Measurements from ENCODE around the gene CYSTM1. TPM values are rescaled to one million over a fixed set of nuclear protein-coding genes. Genes with fewer than 3 reads are reported as not detected.
"Not testable (repeated sequence)": the region's sequence is repeated elsewhere in the genome, so short reads cannot be mapped to it uniquely, and the experiment has no call there.

CYSTM1 gene
- polyA plus RNA-seq, 2 donors, result 6.7 to 13.4 TPM

DNA sequence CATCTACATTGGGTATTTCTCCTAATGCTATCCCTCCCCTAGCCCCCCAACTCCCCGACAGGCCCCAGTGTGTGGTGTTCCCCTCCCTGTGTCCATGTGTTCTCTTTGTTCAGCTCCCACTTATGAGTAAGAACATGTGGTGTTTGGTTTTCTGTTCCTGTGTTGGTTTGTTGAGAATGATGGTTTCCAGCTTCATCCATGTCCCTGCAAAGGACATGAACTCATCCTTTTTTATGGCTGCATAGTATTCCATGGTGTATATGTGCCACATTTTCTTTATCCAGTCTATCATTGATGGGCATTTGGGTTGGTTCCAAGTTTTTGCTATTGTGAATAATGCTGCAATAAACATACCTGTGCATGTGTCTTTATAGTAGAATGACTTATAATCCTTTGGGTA lies 23.9 kb downstream of the CYSTM1 start:
- H3K9me3 ChIP-seq (ENCODE audit: control insufficient read depth in 2 of 2, insufficient read depth in 1 of 2, low read depth in 1 of 2, low read length in 1 of 2); H3K27ac ChIP-seq (ENCODE audit: low read depth in 2 of 2, low read length in 1 of 2); H3K36me3 ChIP-seq (ENCODE audit: control insufficient read depth in 2 of 2, insufficient read depth in 2 of 2, low read length in 1 of 2); H3K4me3 ChIP-seq (ENCODE audit: low read depth in 1 of 2, low read length in 2 of 2); H3K4me1 ChIP-seq (ENCODE audit: control insufficient read depth in 2 of 2, insufficient read depth in 2 of 2, low read length in 1 of 2); H3K27me3 ChIP-seq (ENCODE audit: control insufficient read depth in 1 of 2, insufficient read depth in 2 of 2, low read length in 2 of 2): not testable (repeated sequence)
- WGBS, 2 donors, result 91 to 94% methylated on average over 1 of the region's 1 CpG

- no peaks in the 10 kb centered on the region for H3K27me3 ChIP-seq (ENCODE audit: control insufficient read depth in 1 of 2, insufficient read depth in 2 of 2, low read length in 2 of 2)
- H3K4me1 ChIP-seq (ENCODE audit: control insufficient read depth in 2 of 2, insufficient read depth in 2 of 2, low read length in 1 of 2), result no peaks in the 10 kb centered on the region
- no peaks in the 10 kb centered on the region for H3K36me3 ChIP-seq (ENCODE audit: control insufficient read depth in 2 of 2, insufficient read depth in 2 of 2, low read length in 1 of 2)
- H3K9me3 ChIP-seq (ENCODE audit: control insufficient read depth in 2 of 2, insufficient read depth in 1 of 2, low read depth in 1 of 2, low read length in 1 of 2), result no peaks in the 10 kb centered on the region
- H3K27ac ChIP-seq (ENCODE audit: low read depth in 2 of 2, low read length in 1 of 2), result no peak overlapping the region
- H3K4me3 ChIP-seq (ENCODE audit: low read depth in 1 of 2, low read length in 2 of 2), result no peak overlapping the region
- WGBS, 2 donors, result 68 to 80% methylated on average over 4 of the region's 4 CpGs
These were observed 27.1 kb downstream of the CYSTM1 start for GRCh38 chr5:140202078-140202477.

- Histone ChIP-seq H3K4me3 (ENCODE audit: low read depth in 1 of 2, low read length in 2 of 2) (no peak overlapping the region), H3K4me1 (ENCODE audit: control insufficient read depth in 2 of 2, insufficient read depth in 2 of 2, low read length in 1 of 2) (no peaks in the 10 kb centered on the region), H3K36me3 (ENCODE audit: control insufficient read depth in 2 of 2, insufficient read depth in 2 of 2, low read length in 1 of 2) (no peaks in the 10 kb centered on the region), H3K27me3 (ENCODE audit: control insufficient read depth in 1 of 2, insufficient read depth in 2 of 2, low read length in 2 of 2) (no peaks in the 10 kb centered on the region), H3K27ac (ENCODE audit: low read depth in 2 of 2, low read length in 1 of 2) (no peak overlapping the region), H3K9me3 (ENCODE audit: control insufficient read depth in 2 of 2, insufficient read depth in 1 of 2, low read depth in 1 of 2, low read length in 1 of 2) (no peaks in the 10 kb centered on the region)
- 59 to 71% methylated on average over 2 of the region's 2 CpGs for WGBS, 2 donors
These were observed 27.6 kb downstream of the CYSTM1 start for GRCh38 chr5:140202610-140203009.

GRCh38 chr5:140205216-140205615 lies 30.2 kb downstream of the CYSTM1 start:
- no peak overlapping the region for H3K4me3 ChIP-seq (ENCODE audit: low read depth in 1 of 2, low read length in 2 of 2)
- 55 to 60% methylated on average over 2 of the region's 2 CpGs for WGBS, 2 donors
- no peaks in the 10 kb centered on the region for H3K4me1 ChIP-seq (ENCODE audit: control insufficient read depth in 2 of 2, insufficient read depth in 2 of 2, low read length in 1 of 2)
- no peaks in the 10 kb centered on the region for H3K27me3 ChIP-seq (ENCODE audit: control insufficient read depth in 1 of 2, insufficient read depth in 2 of 2, low read length in 2 of 2)
- H3K9me3 ChIP-seq (ENCODE audit: control insufficient read depth in 2 of 2, insufficient read depth in 1 of 2, low read depth in 1 of 2, low read length in 1 of 2), result no peaks in the 10 kb centered on the region
- no peak overlapping the region for H3K27ac ChIP-seq (ENCODE audit: low read depth in 2 of 2, low read length in 1 of 2)
- H3K36me3 ChIP-seq (ENCODE audit: control insufficient read depth in 2 of 2, insufficient read depth in 2 of 2, low read length in 1 of 2), result no peaks in the 10 kb centered on the region

- H3K4me3 ChIP-seq (ENCODE audit: low read depth in 1 of 2, low read length in 2 of 2), result no peak overlapping the region
- H3K4me1 ChIP-seq (ENCODE audit: control insufficient read depth in 2 of 2, insufficient read depth in 2 of 2, low read length in 1 of 2), result no peaks in the 10 kb centered on the region
- no peaks in the 10 kb centered on the region for H3K27me3 ChIP-seq (ENCODE audit: control insufficient read depth in 1 of 2, insufficient read depth in 2 of 2, low read length in 2 of 2)
- H3K27ac ChIP-seq (ENCODE audit: low read depth in 2 of 2, low read length in 1 of 2), result no peak overlapping the region
- H3K36me3 ChIP-seq (ENCODE audit: control insufficient read depth in 2 of 2, insufficient read depth in 2 of 2, low read length in 1 of 2), result no peaks in the 10 kb centered on the region
- no peaks in the 10 kb centered on the region for H3K9me3 ChIP-seq (ENCODE audit: control insufficient read depth in 2 of 2, insufficient read depth in 1 of 2, low read depth in 1 of 2, low read length in 1 of 2)
- 91 to 93% methylated on average over 4 of the region's 4 CpGs for WGBS, 2 donors
These were observed 31.0 kb downstream of the CYSTM1 start for GRCh38 chr5:140205952-140206351.

- Histone ChIP-seq H3K27me3 (ENCODE audit: control insufficient read depth in 1 of 2, insufficient read depth in 2 of 2, low read length in 2 of 2) (no peaks in the 10 kb centered on the region), H3K27ac (ENCODE audit: low read depth in 2 of 2, low read length in 1 of 2) (no peak overlapping the region), H3K36me3 (ENCODE audit: control insufficient read depth in 2 of 2, insufficient read depth in 2 of 2, low read length in 1 of 2) (no peaks in the 10 kb centered on the region), H3K4me3 (ENCODE audit: low read depth in 1 of 2, low read length in 2 of 2) (no peak overlapping the region), H3K9me3 (ENCODE audit: control insufficient read depth in 2 of 2, insufficient read depth in 1 of 2, low read depth in 1 of 2, low read length in 1 of 2) (no peaks in the 10 kb centered on the region), H3K4me1 (ENCODE audit: control insufficient read depth in 2 of 2, insufficient read depth in 2 of 2, low read length in 1 of 2) (no peaks in the 10 kb centered on the region)
- WGBS, 2 donors, result 47 to 68% methylated on average over 2 of the region's 2 CpGs
These were observed 32.4 kb downstream of the CYSTM1 start for GRCh38 chr5:140207250-140207964.

DNA sequence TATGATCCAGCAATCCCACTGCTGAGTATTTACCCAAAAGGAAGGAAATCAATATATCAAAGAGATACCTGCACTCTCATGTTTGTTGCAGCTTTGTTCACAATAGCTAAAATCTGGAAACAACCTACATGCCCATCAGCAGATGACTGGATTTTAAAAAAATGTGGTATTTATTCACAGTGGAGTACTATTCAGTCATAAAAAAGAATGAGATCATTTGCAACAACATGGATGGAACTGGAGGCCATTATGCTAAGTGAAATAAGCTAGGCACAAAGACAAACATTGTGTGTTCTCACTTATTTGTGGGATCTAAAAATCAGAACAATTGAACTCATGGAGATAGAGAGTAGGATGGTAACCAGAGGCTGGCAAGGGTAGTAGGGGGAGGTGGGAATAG lies 33.1 kb downstream of the CYSTM1 start:
- Histone ChIP-seq H3K9me3 (ENCODE audit: control insufficient read depth in 2 of 2, insufficient read depth in 1 of 2, low read depth in 1 of 2, low read length in 1 of 2) (no peaks in the 10 kb centered on the region), H3K27ac (ENCODE audit: low read depth in 2 of 2, low read length in 1 of 2) (no peak overlapping the region), H3K4me1 (ENCODE audit: control insufficient read depth in 2 of 2, insufficient read depth in 2 of 2, low read length in 1 of 2) (no peaks in the 10 kb centered on the region), H3K4me3 (ENCODE audit: low read depth in 1 of 2, low read length in 2 of 2) (no peak overlapping the region), H3K36me3 (ENCODE audit: control insufficient read depth in 2 of 2, insufficient read depth in 2 of 2, low read length in 1 of 2) (no peaks in the 10 kb centered on the region), H3K27me3 (ENCODE audit: control insufficient read depth in 1 of 2, insufficient read depth in 2 of 2, low read length in 2 of 2) (no peaks in the 10 kb centered on the region)

- WGBS, 2 donors, result 94 to 100% methylated on average over 1 of the region's 1 CpG
- Histone ChIP-seq H3K4me3 (ENCODE audit: low read depth in 1 of 2, low read length in 2 of 2) (no peak overlapping the region), H3K9me3 (ENCODE audit: control insufficient read depth in 2 of 2, insufficient read depth in 1 of 2, low read depth in 1 of 2, low read length in 1 of 2) (no peaks in the 10 kb centered on the region), H3K4me1 (ENCODE audit: control insufficient read depth in 2 of 2, insufficient read depth in 2 of 2, low read length in 1 of 2) (no peaks in the 10 kb centered on the region), H3K27ac (ENCODE audit: low read depth in 2 of 2, low read length in 1 of 2) (no peak overlapping the region), H3K36me3 (ENCODE audit: control insufficient read depth in 2 of 2, insufficient read depth in 2 of 2, low read length in 1 of 2) (no peaks in the 10 kb centered on the region), H3K27me3 (ENCODE audit: control insufficient read depth in 1 of 2, insufficient read depth in 2 of 2, low read length in 2 of 2) (no peaks in the 10 kb centered on the region)
These were observed 38.5 kb downstream of the CYSTM1 start for GRCh38 chr5:140213370-140213983.

GRCh38 chr5:140214831-140215230 lies 39.8 kb downstream of the CYSTM1 start:
- no peaks in the 10 kb centered on the region for H3K4me1 ChIP-seq (ENCODE audit: control insufficient read depth in 2 of 2, insufficient read depth in 2 of 2, low read length in 1 of 2)
- H3K4me3 ChIP-seq (ENCODE audit: low read depth in 1 of 2, low read length in 2 of 2), result no peak overlapping the region
- H3K27ac ChIP-seq (ENCODE audit: low read depth in 2 of 2, low read length in 1 of 2), result no peak overlapping the region
- H3K9me3 ChIP-seq (ENCODE audit: control insufficient read depth in 2 of 2, insufficient read depth in 1 of 2, low read depth in 1 of 2, low read length in 1 of 2), result no peaks in the 10 kb centered on the region
- no peaks in the 10 kb centered on the region for H3K36me3 ChIP-seq (ENCODE audit: control insufficient read depth in 2 of 2, insufficient read depth in 2 of 2, low read length in 1 of 2)
- no peaks in the 10 kb centered on the region for H3K27me3 ChIP-seq (ENCODE audit: control insufficient read depth in 1 of 2, insufficient read depth in 2 of 2, low read length in 2 of 2)
- WGBS, 2 donors, result 68 to 82% methylated on average over 4 of the region's 4 CpGs

GRCh38 chr5:140215276-140215675 lies 40.3 kb downstream of the CYSTM1 start:
- no peaks in the 10 kb centered on the region for H3K9me3 ChIP-seq (ENCODE audit: control insufficient read depth in 2 of 2, insufficient read depth in 1 of 2, low read depth in 1 of 2, low read length in 1 of 2)
- WGBS, 2 donors, result 88 to 95% methylated on average over 1 of the region's 1 CpG
- no peak overlapping the region for H3K27ac ChIP-seq (ENCODE audit: low read depth in 2 of 2, low read length in 1 of 2)
- no peak overlapping the region for H3K4me3 ChIP-seq (ENCODE audit: low read depth in 1 of 2, low read length in 2 of 2)
- H3K27me3 ChIP-seq (ENCODE audit: control insufficient read depth in 1 of 2, insufficient read depth in 2 of 2, low read length in 2 of 2), result no peaks in the 10 kb centered on the region
- no peaks in the 10 kb centered on the region for H3K36me3 ChIP-seq (ENCODE audit: control insufficient read depth in 2 of 2, insufficient read depth in 2 of 2, low read length in 1 of 2)
- H3K4me1 ChIP-seq (ENCODE audit: control insufficient read depth in 2 of 2, insufficient read depth in 2 of 2, low read length in 1 of 2), result no peaks in the 10 kb centered on the region

All from esophagus (tissue), 2 donors.